AG04449 (cell line): ENCODE measurements around the gene UQCC5.

Source experiments
- CTCF ChIA-PET: fragments of 350-600 bp; formaldehyde crosslinking; extraction: SDS; loops from one replicate; lab custom pipeline; 2021; ENCODE audit warnings: antibody characterized with exemption; lab: Yijun Ruan, JAX
- POLR2A ChIA-PET: fragments of 400-600, 350-600 bp; formaldehyde crosslinking; extraction: SDS; loops from one replicate; lab custom pipeline; 2020; ENCODE audit warnings: antibody characterized with exemption, inconsistent platforms; lab: Yijun Ruan, JAX
- DNase-seq: peaks from one replicate; pipeline ENCODE4 v3.0.0-alpha.2; 2010; ENCODE audit warnings: low read depth, low spot score
- H3K4me3 ChIP-seq: 2 replicates; pipeline ENCODE4 v1.5.1; 2011; ENCODE audit warnings: low read depth, mild to moderate bottlenecking, control low read depth, low read length
- TF ChIP-seq, protein P1 (sequence below): IDR thresholded peaks from one replicate; pipeline ENCODE4 v1.5.1; 2011; ENCODE audit warnings: mild to moderate bottlenecking, moderate library complexity, low read length, control low read depth, inconsistent platforms; ENCODE audit not compliant: insufficient read depth; ENCODE audit errors: missing control alignments

Gene UQCC5

DNA sequence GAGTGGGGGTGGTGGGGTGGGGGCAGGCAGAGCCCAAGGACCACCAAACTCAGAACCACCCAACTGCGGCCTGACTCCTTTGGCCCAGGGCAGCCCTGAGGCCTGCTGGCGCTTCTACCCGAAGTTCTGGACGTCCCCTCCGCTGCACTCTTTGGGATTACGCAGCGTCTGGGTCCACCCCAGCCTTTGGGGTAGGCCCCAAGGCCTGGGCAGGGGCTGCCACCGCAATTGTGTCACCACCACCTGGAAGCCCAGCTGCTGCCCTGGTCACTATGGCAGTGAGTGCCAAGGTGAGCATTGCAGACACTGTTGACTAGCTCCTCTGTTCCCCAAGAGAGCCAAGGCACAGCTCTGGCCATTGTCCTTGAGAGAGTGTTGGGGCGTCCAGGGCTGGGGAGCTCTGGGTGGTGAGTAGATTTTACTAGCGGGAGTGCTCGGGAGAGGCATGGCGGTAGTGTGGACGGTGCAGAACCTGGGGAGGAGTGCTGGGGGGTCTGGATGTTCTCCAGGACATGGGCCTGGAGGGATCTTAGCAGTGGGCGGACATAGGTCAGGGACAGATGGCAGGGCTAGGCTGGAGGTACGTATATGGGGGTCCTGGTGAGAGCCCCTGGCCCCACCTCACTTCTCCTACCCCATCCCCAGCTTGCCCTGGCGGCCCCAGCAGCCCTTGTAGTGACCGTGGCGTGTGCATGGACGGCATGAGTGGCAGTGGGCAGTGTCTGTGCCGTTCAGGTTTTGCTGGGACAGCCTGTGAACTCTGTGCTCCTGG, 15.5 kb upstream of the UQCC5 start:
- ChIA-PET CTCF (no interaction called here), POLR2A (no interaction called here)
- TF ChIP-seq, protein P1, sequence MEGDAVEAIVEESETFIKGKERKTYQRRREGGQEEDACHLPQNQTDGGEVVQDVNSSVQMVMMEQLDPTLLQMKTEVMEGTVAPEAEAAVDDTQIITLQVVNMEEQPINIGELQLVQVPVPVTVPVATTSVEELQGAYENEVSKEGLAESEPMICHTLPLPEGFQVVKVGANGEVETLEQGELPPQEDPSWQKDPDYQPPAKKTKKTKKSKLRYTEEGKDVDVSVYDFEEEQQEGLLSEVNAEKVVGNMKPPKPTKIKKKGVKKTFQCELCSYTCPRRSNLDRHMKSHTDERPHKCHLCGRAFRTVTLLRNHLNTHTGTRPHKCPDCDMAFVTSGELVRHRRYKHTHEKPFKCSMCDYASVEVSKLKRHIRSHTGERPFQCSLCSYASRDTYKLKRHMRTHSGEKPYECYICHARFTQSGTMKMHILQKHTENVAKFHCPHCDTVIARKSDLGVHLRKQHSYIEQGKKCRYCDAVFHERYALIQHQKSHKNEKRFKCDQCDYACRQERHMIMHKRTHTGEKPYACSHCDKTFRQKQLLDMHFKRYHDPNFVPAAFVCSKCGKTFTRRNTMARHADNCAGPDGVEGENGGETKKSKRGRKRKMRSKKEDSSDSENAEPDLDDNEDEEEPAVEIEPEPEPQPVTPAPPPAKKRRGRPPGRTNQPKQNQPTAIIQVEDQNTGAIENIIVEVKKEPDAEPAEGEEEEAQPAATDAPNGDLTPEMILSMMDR = no peak
- DNase-seq = no peak
- no peak overlapping the region for H3K4me3 ChIP-seq

DNA sequence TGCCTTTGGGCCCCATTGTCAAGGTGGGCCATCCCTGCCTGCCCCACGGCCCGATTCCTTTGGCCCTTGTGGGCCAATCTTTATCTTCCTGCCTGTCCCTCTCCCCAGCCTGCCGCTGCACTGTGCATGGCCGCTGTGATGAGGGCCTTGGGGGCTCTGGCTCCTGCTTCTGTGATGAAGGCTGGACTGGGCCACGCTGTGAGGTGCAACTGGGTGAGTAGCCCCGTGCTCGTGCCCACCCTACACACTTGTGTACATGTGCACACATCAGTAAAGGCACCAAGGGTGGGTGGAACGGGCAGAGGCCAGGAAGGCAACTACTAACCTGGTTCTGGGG, 14.9 kb upstream of the UQCC5 start:
- H3K4me3 ChIP-seq = no peak overlapping the region
- ChIA-PET CTCF (no interaction called here), POLR2A (no interaction called here)
- TF ChIP-seq, protein P1 = no peak
- no peak for DNase-seq

DNA sequence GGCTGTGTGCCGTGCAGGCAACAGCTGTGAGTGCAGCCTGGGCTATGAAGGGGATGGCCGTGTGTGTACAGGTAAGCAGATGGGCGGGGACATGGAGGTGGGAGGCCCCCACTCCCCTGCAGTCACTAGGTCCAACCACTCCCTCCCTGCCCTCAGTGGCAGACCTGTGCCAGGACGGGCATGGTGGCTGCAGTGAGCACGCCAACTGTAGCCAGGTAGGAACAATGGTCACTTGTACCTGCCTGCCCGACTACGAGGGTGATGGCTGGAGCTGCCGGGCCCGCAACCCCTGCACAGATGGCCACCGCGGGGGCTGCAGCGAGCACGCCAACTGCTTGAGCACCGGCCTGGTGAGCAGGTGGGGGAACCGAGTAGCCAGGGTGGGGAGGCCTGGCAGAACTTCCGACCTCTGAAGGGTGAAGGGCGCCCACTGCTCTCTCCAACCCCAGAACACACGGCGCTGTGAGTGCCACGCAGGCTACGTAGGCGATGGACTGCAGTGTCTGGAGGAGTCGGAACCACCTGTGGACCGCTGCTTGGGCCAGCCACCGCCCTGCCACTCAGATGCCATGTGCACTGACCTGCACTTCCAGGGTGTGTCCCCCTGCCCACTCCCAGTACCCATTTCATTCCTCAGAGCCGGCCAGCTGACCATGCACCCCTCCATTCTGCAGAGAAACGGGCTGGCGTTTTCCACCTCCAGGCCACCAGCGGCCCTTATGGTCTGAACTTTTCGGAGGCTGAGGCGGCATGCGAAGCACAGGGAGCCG, 14.3 kb upstream of the UQCC5 start:
- DNase-seq = no peak
- ChIA-PET POLR2A (no interaction called here), CTCF (no interaction called here)
- TF ChIP-seq, protein P1 = no peak
- H3K4me3 ChIP-seq = no peak overlapping the region

DNA sequence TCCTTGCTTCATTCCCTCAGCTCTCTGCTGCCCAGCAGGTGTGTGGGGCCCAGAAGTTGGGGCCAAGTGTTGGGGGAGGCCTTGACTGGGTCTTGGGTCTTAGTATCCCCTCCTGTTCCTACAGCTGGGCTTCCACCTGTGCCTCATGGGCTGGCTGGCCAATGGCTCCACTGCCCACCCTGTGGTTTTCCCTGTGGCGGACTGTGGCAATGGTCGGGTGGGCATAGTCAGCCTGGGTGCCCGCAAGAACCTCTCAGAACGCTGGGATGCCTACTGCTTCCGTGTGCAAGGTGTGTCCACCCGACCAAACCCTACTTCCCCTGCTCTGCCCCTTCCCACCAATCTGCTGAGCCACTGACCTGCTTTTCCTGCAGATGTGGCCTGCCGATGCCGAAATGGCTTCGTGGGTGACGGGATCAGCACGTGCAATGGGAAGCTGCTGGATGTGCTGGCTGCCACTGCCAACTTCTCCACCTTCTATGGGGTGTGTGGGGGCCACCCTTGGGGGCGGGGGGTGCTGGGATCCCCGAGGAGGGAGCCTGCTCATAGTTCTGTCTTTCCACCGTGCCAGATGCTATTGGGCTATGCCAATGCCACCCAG, 13.7 kb upstream of the UQCC5 start:
- DNase-seq = no peak
- CTCF ChIA-PET = no interaction called here
- H3K4me3 ChIP-seq = no peak overlapping the region
- POLR2A ChIA-PET = interaction anchor here (1.2 kb wide), 1 partner anchor 27 kb away, joined by 3 read pairs; no protein-coding TSS in a partner anchor
- TF ChIP-seq, protein P1 = no peak

DNA sequence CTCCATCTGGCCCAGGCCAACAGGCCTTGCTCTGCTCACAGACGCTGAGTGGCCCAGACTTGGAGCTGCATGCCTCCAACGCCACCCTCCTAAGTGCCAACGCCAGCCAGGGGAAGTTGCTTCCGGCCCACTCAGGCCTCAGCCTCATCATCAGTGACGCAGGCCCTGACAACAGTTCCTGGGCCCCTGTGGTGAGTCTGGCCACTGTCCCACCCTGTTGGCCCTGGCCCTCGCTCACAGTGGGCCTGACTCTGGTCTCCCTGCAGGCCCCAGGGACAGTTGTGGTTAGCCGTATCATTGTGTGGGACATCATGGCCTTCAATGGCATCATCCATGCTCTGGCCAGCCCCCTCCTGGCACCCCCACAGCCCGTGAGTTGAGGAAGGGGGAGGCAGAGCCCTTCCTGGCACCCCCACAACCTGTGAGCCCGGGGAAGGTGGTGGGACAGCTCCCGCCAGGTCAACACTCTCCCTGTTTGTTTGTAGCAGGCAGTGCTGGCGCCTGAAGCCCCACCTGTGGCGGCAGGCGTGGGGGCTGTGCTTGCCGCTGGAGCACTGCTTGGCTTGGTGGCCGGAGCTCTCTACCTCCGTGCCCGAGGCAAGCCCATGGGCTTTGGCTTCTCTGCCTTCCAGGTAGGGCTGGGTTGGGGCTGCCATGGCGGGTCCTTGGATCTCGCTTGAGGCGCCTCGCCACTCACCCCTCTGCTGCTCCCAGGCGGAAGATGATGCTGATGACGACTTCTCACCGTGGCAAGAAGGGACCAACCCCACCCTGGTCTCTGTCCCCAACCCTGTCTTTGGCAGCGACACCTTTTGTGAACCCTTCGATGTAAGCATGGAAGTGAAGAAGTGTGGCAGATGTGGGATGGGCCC, 12.8 kb upstream of the UQCC5 start:
- no peak for DNase-seq
- ChIA-PET POLR2A (interaction anchor here (1.2 kb wide), 1 partner anchor 28 kb away, joined by 3 read pairs; no protein-coding TSS in a partner anchor), CTCF (no interaction called here)
- no peak overlapping the region for H3K4me3 ChIP-seq
- TF ChIP-seq, protein P1 = no peak
